OCI-LY1 (cell line): Measurements from ENCODE around the gene ADAMTS7.
"Not testable (repeated sequence)": the region's sequence is repeated elsewhere in the genome, so short reads cannot be mapped to it uniquely, and the experiment has no call there.

Experiments
- H2AFZ ChIP-seq: fragments of 200-600 bp; sonication (generic), shearing (Covaris generic); 2 replicates; pipeline ENCODE4 v1.6.0; 2014; ENCODE audit warnings: antibody characterized with exemption, mild to moderate bottlenecking, low read length
- H3F3A ChIP-seq: fragments of 200-600 bp; sonication (generic), shearing (Covaris generic); 2 replicates; pipeline ENCODE4 v1.6.0; 2014; ENCODE audit warnings: mild to moderate bottlenecking, antibody characterized with exemption, low read length, moderate library complexity; ENCODE audit not compliant: insufficient read depth
- H3K27ac ChIP-seq: fragments of 200-600 bp; sonication (generic); 2 replicates; pipeline ENCODE4 v1.5.1; 2014; ENCODE audit warnings: low read length, mixed run types, mild to moderate bottlenecking, low read depth; ENCODE audit not compliant: poor library complexity, severe bottlenecking
- H3K27me3 ChIP-seq: fragments of 200-600 bp; sonication (generic); 2 replicates; pipeline ENCODE4 v1.6.0; 2014; ENCODE audit warnings: antibody characterized with exemption, mild to moderate bottlenecking, low read length, moderate library complexity; ENCODE audit not compliant: insufficient read depth
- H3K36me3 ChIP-seq: fragments of 200-600 bp; sonication (generic); 2 replicates; pipeline ENCODE4 v1.6.1; 2014; ENCODE audit warnings: mild to moderate bottlenecking, antibody characterized with exemption, low read length, moderate library complexity, mixed read lengths; ENCODE audit not compliant: insufficient read depth
- H3K4me1 ChIP-seq: fragments of 200-600 bp; sonication (generic); 2 replicates; pipeline ENCODE4 v1.5.1; 2014; ENCODE audit warnings: mild to moderate bottlenecking, low read length, moderate library complexity; ENCODE audit not compliant: insufficient read depth, severe bottlenecking
- H3K4me2 ChIP-seq: fragments of 200-600 bp; sonication (generic), shearing (Covaris generic); 2 replicates; pipeline ENCODE4 v1.6.1; 2014; ENCODE audit warnings: low read length
- H3K4me3 ChIP-seq: fragments of 200-600 bp; sonication (generic); 2 replicates; pipeline ENCODE4 v1.5.1; 2014; ENCODE audit warnings: low read length, low read depth, mild to moderate bottlenecking, mixed read lengths; ENCODE audit not compliant: poor library complexity, severe bottlenecking
- H3K79me2 ChIP-seq: fragments of 200-600 bp; shearing (Covaris generic); 2 replicates; pipeline ENCODE4 v1.6.1; 2016; ENCODE audit warnings: mixed run types, low read length, mixed read lengths; ENCODE audit not compliant: insufficient read depth
- H3K9ac ChIP-seq: fragments of 200-600 bp; sonication (generic), shearing (Covaris generic); 2 replicates; pipeline ENCODE4 v1.6.1; 2014; ENCODE audit warnings: mild to moderate bottlenecking, low read length, mixed read lengths
- H3K9me2 ChIP-seq: fragments of 200-600 bp; sonication (generic), shearing (Covaris generic); 2 replicates; pipeline ENCODE4 v1.6.1; 2014; ENCODE audit warnings: low read depth, mild to moderate bottlenecking, low read length, mixed read lengths
- H3K9me3 ChIP-seq: fragments of 200-600 bp; shearing (Covaris generic); 2 replicates; pipeline ENCODE4 v1.6.1; 2014; ENCODE audit warnings: low read length, mixed read lengths
- H4K20me1 ChIP-seq: fragments of 200-600 bp; sonication (generic), shearing (Covaris generic); 2 replicates; pipeline ENCODE4 v1.6.0; 2016; ENCODE audit warnings: mild to moderate bottlenecking, low read length; ENCODE audit not compliant: insufficient read depth
- CTCF ChIP-seq: fragments of 200-600 bp; sonication (generic), shearing (Covaris generic); IDR thresholded peaks from 2 replicates; pipeline ENCODE4 v1.5.1; 2017; ENCODE audit warnings: mild to moderate bottlenecking, antibody characterized with exemption, low read length, moderate library complexity, mixed read lengths
- EZH2 ChIP-seq: fragments of 200-600 bp; sonication (generic), shearing (Covaris generic); IDR thresholded peaks from 2 replicates; pipeline ENCODE4 v1.8.0; 2017; ENCODE audit warnings: borderline replicate concordance, mixed run types, mild to moderate bottlenecking, antibody characterized with exemption, low read length, moderate library complexity, mixed read lengths

ADAMTS7 gene

GRCh38 chr15:78779975-78780374 lies 31.3 kb downstream of the ADAMTS7 start:
- not testable (repeated sequence) for H3K9me2 ChIP-seq, H3K4me1 ChIP-seq, H3K36me3 ChIP-seq, H3K4me2 ChIP-seq, H3K9ac ChIP-seq, H3K27me3 ChIP-seq, H4K20me1 ChIP-seq, H3K27ac ChIP-seq, H3K9me3 ChIP-seq, H3K79me2 ChIP-seq, H3K4me3 ChIP-seq, H3F3A ChIP-seq, H2AFZ ChIP-seq

- H3K9me3 ChIP-seq, H3K4me2 ChIP-seq, H3K4me1 ChIP-seq: not testable (repeated sequence)
Observed at GRCh38 chr15:78779176-78779785, 32.0 kb downstream of the ADAMTS7 start.

GRCh38 chr15:78778422-78778821 lies 32.8 kb downstream of the ADAMTS7 start:
- H3K79me2 ChIP-seq, result no peaks in the 10 kb centered on the region
- TF ChIP-seq EZH2, result no peak
- no peak for TF ChIP-seq CTCF
- H3K9me3 ChIP-seq, result no peaks in the 10 kb centered on the region
- no peak overlapping the region for H3K4me2 ChIP-seq
- peaks cover 4% of the 10 kb centered on the region; the same call in 1 of the 2 replicates for H3K27me3 ChIP-seq
- no peak overlapping the region for H3K4me3 ChIP-seq
- no peaks in the 10 kb centered on the region for H3K36me3 ChIP-seq
- no peak overlapping the region for H3K9ac ChIP-seq
- H3K9me2 ChIP-seq, result no peaks in the 10 kb centered on the region
- no peaks in the 10 kb centered on the region for H3K4me1 ChIP-seq
- no peaks in the 10 kb centered on the region for H3F3A ChIP-seq
- no peak overlapping the region for H3K27ac ChIP-seq
- no peak overlapping the region for H2AFZ ChIP-seq
- H4K20me1 ChIP-seq, result no peaks in the 10 kb centered on the region

More at GRCh38 chr15:78779176-78779785, 32.0 kb downstream of the ADAMTS7 start:
- H3K79me2 ChIP-seq, H2AFZ ChIP-seq, H3K36me3 ChIP-seq, H4K20me1 ChIP-seq, H3K27me3 ChIP-seq, H3K27ac ChIP-seq, H3K4me3 ChIP-seq, H3K9me2 ChIP-seq, H3F3A ChIP-seq, H3K9ac ChIP-seq: not testable (repeated sequence)

GRCh38 chr15:78777953-78778345 lies 33.3 kb downstream of the ADAMTS7 start:
- not testable (repeated sequence) for H3K27me3 ChIP-seq, H3K27ac ChIP-seq, H3K9me2 ChIP-seq, H3K79me2 ChIP-seq, H3K36me3 ChIP-seq, H3K4me1 ChIP-seq, H3K9ac ChIP-seq, H3K9me3 ChIP-seq, H3F3A ChIP-seq, H3K4me2 ChIP-seq, H3K4me3 ChIP-seq, H2AFZ ChIP-seq, H4K20me1 ChIP-seq

- H3K4me1 ChIP-seq, H3K36me3 ChIP-seq, H4K20me1 ChIP-seq, H3K9me2 ChIP-seq, H3K79me2 ChIP-seq, H2AFZ ChIP-seq, H3K27me3 ChIP-seq, H3F3A ChIP-seq, H3K4me2 ChIP-seq, H3K9me3 ChIP-seq, H3K27ac ChIP-seq, H3K9ac ChIP-seq, H3K4me3 ChIP-seq: not testable (repeated sequence)
Observed at GRCh38 chr15:78777290-78777952, 33.8 kb downstream of the ADAMTS7 start.

- H3K9me2 ChIP-seq, result not testable (repeated sequence)
Observed at GRCh38 chr15:78776046-78776925, 35.0 kb downstream of the ADAMTS7 start.

More at GRCh38 chr15:78776046-78776925, 35.0 kb downstream of the ADAMTS7 start:
- H3K27ac ChIP-seq, H3K27me3 ChIP-seq, H3K9ac ChIP-seq, H3K79me2 ChIP-seq, H4K20me1 ChIP-seq, H3K4me2 ChIP-seq, H2AFZ ChIP-seq, H3K4me1 ChIP-seq, H3K4me3 ChIP-seq, H3K36me3 ChIP-seq, H3F3A ChIP-seq, H3K9me3 ChIP-seq: not testable (repeated sequence)
